A673 (cell line): ENCODE results near the gene THUMPD3. TPM values are rescaled to one million over a fixed set of nuclear protein-coding genes. Genes with fewer than 3 reads are reported as not detected.

Source experiments
- BruUV-seq: library from RNA; stranded (reverse); fragments of 400-500 nt; replicated peaks from 2 replicates; lab custom pipeline; 2021; lab: Mats Ljungman, UMichigan
- CTCF ChIA-PET: fragments of 300-600 bp; sonication (Branson Sonifier 250); formaldehyde crosslinking; loops from one replicate; lab custom pipeline; 2022; ENCODE audit warnings: antibody characterized with exemption; lab: Charles Lee
- POLR2A ChIA-PET: fragments of 300-600 bp; sonication (Branson Sonifier 250); formaldehyde crosslinking; loops from one replicate; lab custom pipeline; 2022; ENCODE audit warnings: antibody characterized with exemption; ENCODE audit not compliant: low non-redundant PET; lab: Charles Lee
- DNase-seq: peaks from one replicate; pipeline ENCODE4 v3.0.0-alpha.2; 2015; ENCODE audit warnings: low spot score
- H3K27ac ChIP-seq: fragments of 200-600 bp; sonication (generic); 2 replicates; pipeline ENCODE4 v1.5.1; 2016; ENCODE audit warnings: mixed run types, low read depth, mild to moderate bottlenecking, mixed read lengths, antibody characterized with exemption, low read length; ENCODE audit not compliant: poor library complexity, severe bottlenecking
- H3K27me3 ChIP-seq: fragments of 200-600 bp; sonication (generic); replicated peaks from 2 replicates; pipeline ENCODE4 v1.6.1; 2017; ENCODE audit warnings: mixed run types, low read depth, mild to moderate bottlenecking, mixed read lengths, antibody characterized with exemption, low read length; ENCODE audit not compliant: insufficient read depth, poor library complexity
- H3K36me3 ChIP-seq: fragments of 200-600 bp; sonication (generic); 2 replicates; pipeline ENCODE4 v1.6.1; 2016; ENCODE audit warnings: mixed run types, mild to moderate bottlenecking, mixed read lengths, antibody characterized with exemption, low read length; ENCODE audit not compliant: insufficient read depth, poor library complexity, severe bottlenecking
- H3K4me1 ChIP-seq: fragments of 200-600 bp; sonication (generic); 2 replicates; pipeline ENCODE4 v1.6.1; 2017; ENCODE audit warnings: mixed run types, mild to moderate bottlenecking, mixed read lengths, antibody characterized with exemption, low read length; ENCODE audit not compliant: insufficient read depth, poor library complexity, severe bottlenecking
- H3K4me3 ChIP-seq: fragments of 200-600 bp; sonication (generic); 2 replicates; pipeline ENCODE4 v1.5.1; 2016; ENCODE audit warnings: low read depth, mixed run types, mild to moderate bottlenecking, mixed read lengths, low read length; ENCODE audit not compliant: poor library complexity, severe bottlenecking
- H3K9me3 ChIP-seq: fragments of 200-600 bp; sonication (generic); 2 replicates; pipeline ENCODE4 v1.6.1; 2016; ENCODE audit warnings: mixed run types, low read depth, mild to moderate bottlenecking, mixed read lengths, antibody characterized with exemption, low read length; ENCODE audit not compliant: poor library complexity, severe bottlenecking
- EZH2 ChIP-seq: fragments of 200-600 bp; sonication (generic); IDR thresholded peaks from 2 replicates; pipeline ENCODE4 v1.6.1; 2017; ENCODE audit warnings: borderline replicate concordance, low read depth, mild to moderate bottlenecking, mixed read lengths, antibody characterized with exemption, low read length; ENCODE audit not compliant: poor library complexity, severe bottlenecking
- intact Hi-C: fragments of 100-400 bp; cut with micrococcal nuclease; formaldehyde crosslinking; loops from one replicate; pipeline ENCODE4 v1.10.0; 2022; ENCODE audit not compliant: unreplicated experiment
- total RNA-seq: library from RNA; stranded (reverse); gene quantifications from 2 replicates; pipeline ENCODE4 v1.2.3, GENCODE V29; 2021
- TF ChIP-seq, protein P1 (sequence below): fragments of 300-800, 200-600 bp; sonication (generic); conservative IDR thresholded peaks from 2 replicates; pipeline ENCODE4 v1.5.1; 2017; ENCODE audit warnings: low read depth, mild to moderate bottlenecking, antibody characterized with exemption, low read length, moderate library complexity, mixed read lengths

Gene THUMPD3
- total RNA-seq, 1 experiment from 2014 or later = 84.6 TPM

DNA sequence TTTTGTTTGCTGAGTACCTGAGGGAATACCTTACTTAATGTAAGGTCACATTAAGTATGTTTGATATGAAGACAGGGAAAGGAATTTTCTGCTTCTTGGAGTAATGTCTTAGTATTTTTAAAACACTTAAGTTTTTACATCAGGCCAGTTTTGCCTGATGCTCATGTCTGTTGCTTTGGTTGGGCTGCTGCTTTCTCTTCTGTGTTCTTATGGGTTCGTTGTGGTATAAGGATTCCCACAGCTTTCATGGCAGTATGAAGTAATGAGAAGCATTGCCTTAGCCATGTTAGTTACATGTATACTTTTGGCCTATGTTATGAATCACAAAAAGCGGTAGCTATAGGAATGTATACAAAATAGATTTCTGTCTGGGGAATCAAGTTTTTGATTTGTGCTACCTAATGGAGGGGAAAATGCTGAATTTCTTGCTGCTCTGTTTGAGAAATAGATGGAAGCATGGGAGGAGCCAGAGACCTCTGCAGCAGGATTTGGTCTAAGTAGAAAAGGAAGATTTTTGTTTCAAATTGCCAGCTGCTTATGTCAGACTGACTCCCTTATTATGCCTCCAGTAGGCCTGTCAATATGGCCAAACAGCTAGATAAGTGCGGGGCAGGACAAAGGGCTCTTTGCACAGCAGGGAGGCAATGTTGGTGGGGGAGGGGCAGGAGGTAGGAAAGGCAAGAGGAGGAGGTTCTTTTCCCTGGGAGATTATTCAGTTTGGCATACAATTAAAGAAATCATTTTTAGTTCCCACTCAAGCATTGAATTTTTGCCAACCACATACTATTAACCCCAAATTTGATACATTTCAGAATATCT, 39.8 kb downstream of the THUMPD3 start:
- peak overlapping the region; percentile 28 for H3K27ac ChIP-seq
- ChIA-PET POLR2A (interaction anchor here (0.6 kb wide), 1 partner anchor 39 kb away, joined by 3 read pairs; no protein-coding TSS in a partner anchor), CTCF (no interaction called here)
- intact Hi-C loops = no loop called here
- peaks cover 59% of the 10 kb centered on the region for H3K4me1 ChIP-seq
- DNase-seq = peak; percentile 43
- H3K9me3 ChIP-seq = no peaks in the 10 kb centered on the region
- no TSS peak for BruUV-seq
- H3K27me3 ChIP-seq = no peaks in the 10 kb centered on the region
- TF ChIP-seq EZH2 = no peak
- TF ChIP-seq, protein P1, sequence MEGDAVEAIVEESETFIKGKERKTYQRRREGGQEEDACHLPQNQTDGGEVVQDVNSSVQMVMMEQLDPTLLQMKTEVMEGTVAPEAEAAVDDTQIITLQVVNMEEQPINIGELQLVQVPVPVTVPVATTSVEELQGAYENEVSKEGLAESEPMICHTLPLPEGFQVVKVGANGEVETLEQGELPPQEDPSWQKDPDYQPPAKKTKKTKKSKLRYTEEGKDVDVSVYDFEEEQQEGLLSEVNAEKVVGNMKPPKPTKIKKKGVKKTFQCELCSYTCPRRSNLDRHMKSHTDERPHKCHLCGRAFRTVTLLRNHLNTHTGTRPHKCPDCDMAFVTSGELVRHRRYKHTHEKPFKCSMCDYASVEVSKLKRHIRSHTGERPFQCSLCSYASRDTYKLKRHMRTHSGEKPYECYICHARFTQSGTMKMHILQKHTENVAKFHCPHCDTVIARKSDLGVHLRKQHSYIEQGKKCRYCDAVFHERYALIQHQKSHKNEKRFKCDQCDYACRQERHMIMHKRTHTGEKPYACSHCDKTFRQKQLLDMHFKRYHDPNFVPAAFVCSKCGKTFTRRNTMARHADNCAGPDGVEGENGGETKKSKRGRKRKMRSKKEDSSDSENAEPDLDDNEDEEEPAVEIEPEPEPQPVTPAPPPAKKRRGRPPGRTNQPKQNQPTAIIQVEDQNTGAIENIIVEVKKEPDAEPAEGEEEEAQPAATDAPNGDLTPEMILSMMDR = no peak
- H3K36me3 ChIP-seq = no peaks in the 10 kb centered on the region
- peak overlapping the region; percentile 10 for H3K4me3 ChIP-seq

GRCh38 chr3:9403463-9403862, 40.6 kb downstream of the THUMPD3 start:
- POLR2A ChIA-PET = no interaction called here
- no peak for DNase-seq
- Histone ChIP-seq H3K4me1 (peaks cover 62% of the 10 kb centered on the region), H3K27me3 (no peaks in the 10 kb centered on the region), H3K4me3 (no peak overlapping the region), H3K36me3 (no peaks in the 10 kb centered on the region), H3K9me3 (no peaks in the 10 kb centered on the region), H3K27ac (peak overlapping the region; percentile 32)
- no TSS peak for BruUV-seq
- intact Hi-C loops = no loop called here
- no peak for TF ChIP-seq EZH2
- TF ChIP-seq, protein P1 = no peak
- CTCF ChIA-PET = no interaction called here

DNA sequence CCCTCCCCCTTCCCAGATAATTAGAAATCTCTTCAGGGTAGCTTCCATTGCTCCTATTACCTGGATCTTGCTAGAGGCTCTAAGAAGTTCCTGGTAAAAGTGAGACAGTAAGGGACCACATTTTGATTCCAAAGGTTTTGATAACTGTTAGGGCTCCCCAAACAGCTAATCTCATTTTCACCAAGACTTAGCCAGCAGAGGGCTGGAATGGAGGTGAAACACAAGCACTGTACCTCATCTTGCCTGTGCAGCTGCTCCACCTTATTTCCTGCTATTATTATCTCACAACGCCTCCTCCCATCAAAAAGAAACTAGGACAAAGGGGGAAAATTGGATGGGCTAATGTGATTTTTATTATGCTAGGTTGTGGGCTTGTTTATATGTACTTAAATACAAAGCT, 41.8 kb downstream of the THUMPD3 start:
- no TSS peak for BruUV-seq

More for the DNA sequence above, 41.8 kb downstream of the THUMPD3 start:
- no peak for DNase-seq
- TF ChIP-seq, protein P1 = no peak
- TF ChIP-seq EZH2 = no peak
- H3K4me1 ChIP-seq = peaks cover 61% of the 10 kb centered on the region
- no peaks in the 10 kb centered on the region for H3K27me3 ChIP-seq
- H3K9me3 ChIP-seq = no peaks in the 10 kb centered on the region
- ChIA-PET POLR2A (no interaction called here), CTCF (no interaction called here)
- H3K4me3 ChIP-seq = no peak overlapping the region
- intact Hi-C loops = no loop called here
- H3K27ac ChIP-seq = no peak overlapping the region
- no peaks in the 10 kb centered on the region for H3K36me3 ChIP-seq
